ENCODE measurements around the gene CACNA1D. TPM values are rescaled to one million over a fixed set of nuclear protein-coding genes. Genes with fewer than 3 reads are reported as not detected.

Gene CACNA1D
- total and polyA plus RNA-seq, 2 donors (not counting 1 experiment from before 2014, with no cell fraction given), result 0.17 to 0.37 TPM

GRCh38 chr3:53729159-53729558, 234.7 kb downstream of the CACNA1D start:
- Histone ChIP-seq H4K20me1 (ENCODE audit: control insufficient read depth, extremely low read depth, insufficient read depth, low read length) (no peaks in the 10 kb centered on the region), H3K9ac (ENCODE audit: insufficient read depth, low read length) (no peak overlapping the region), H3K4me3 (replicated peaks in 1 of 4; ENCODE audit: control extremely low read depth in 1 of 4, insufficient read depth in 1 of 4, low read depth in 3 of 4, low read length in 4 of 4) (no peak overlapping the region), H3K79me2 (ENCODE audit: control insufficient read depth, insufficient read depth, low read length) (no peaks in the 10 kb centered on the region), H3K27me3 (ENCODE audit: control insufficient read depth, insufficient read depth, low read length) (no peaks in the 10 kb centered on the region), H3K4me1 (ENCODE audit: control insufficient read depth, extremely low read depth, insufficient read depth, low read length) (no peaks in the 10 kb centered on the region), H2AFZ (ENCODE audit: low read length) (no peak overlapping the region), H3K27ac (ENCODE audit: insufficient read depth, low read length) (no peak overlapping the region), H3K36me3 (ENCODE audit: control insufficient read depth, insufficient read depth, low read length) (no peaks in the 10 kb centered on the region), H3K4me2 (ENCODE audit: extremely low read depth, insufficient read depth, low read length) (no peak overlapping the region), H3K9me3 (ENCODE audit: control insufficient read depth, insufficient read depth, low read depth, low read length) (no peaks in the 10 kb centered on the region)
- TF ChIP-seq EZH2 (IDR thresholded peaks at IDR 0.05; ENCODE audit: low read length, missing control alignments) (no peak), CTCF (conservative IDR thresholded peaks at IDR 0.05 in 1 of 2, IDR thresholded peaks at IDR 0.05 in 1 of 2; ENCODE audit: low read depth in 1 of 2, low read length in 2 of 2) (no peak)
- no peak for DNase-seq (ENCODE audit: low read depth in 2 of 2)

GRCh38 chr3:53729618-53730017, 235.2 kb downstream of the CACNA1D start:
- H3K9me3 ChIP-seq (ENCODE audit: control insufficient read depth, insufficient read depth, low read depth, low read length), result no peaks in the 10 kb centered on the region

GRCh38 chr3:53730576-53730975, 236.2 kb downstream of the CACNA1D start:
- TF ChIP-seq EZH2 (IDR thresholded peaks at IDR 0.05; ENCODE audit: low read length, missing control alignments) (no peak), CTCF (conservative IDR thresholded peaks at IDR 0.05 in 1 of 2, IDR thresholded peaks at IDR 0.05 in 1 of 2; ENCODE audit: low read depth in 1 of 2, low read length in 2 of 2) (no peak)
- H3K27ac ChIP-seq (ENCODE audit: insufficient read depth, low read length), result no peak overlapping the region
- H3K36me3 ChIP-seq (ENCODE audit: control insufficient read depth, insufficient read depth, low read length), result no peaks in the 10 kb centered on the region
- no peaks in the 10 kb centered on the region for H4K20me1 ChIP-seq (ENCODE audit: control insufficient read depth, extremely low read depth, insufficient read depth, low read length)
- H3K4me2 ChIP-seq (ENCODE audit: extremely low read depth, insufficient read depth, low read length), result no peak overlapping the region
- peak in 1 of 2 donors; percentile 36 for DNase-seq (ENCODE audit: low read depth in 2 of 2)
- no peak overlapping the region for H2AFZ ChIP-seq (ENCODE audit: low read length)
- H3K4me3 ChIP-seq (replicated peaks in 1 of 4; ENCODE audit: control extremely low read depth in 1 of 4, insufficient read depth in 1 of 4, low read depth in 3 of 4, low read length in 4 of 4), result no peak overlapping the region
- no peaks in the 10 kb centered on the region for H3K4me1 ChIP-seq (ENCODE audit: control insufficient read depth, extremely low read depth, insufficient read depth, low read length)
- no peaks in the 10 kb centered on the region for H3K79me2 ChIP-seq (ENCODE audit: control insufficient read depth, insufficient read depth, low read length)
- H3K9ac ChIP-seq (ENCODE audit: insufficient read depth, low read length), result no peak overlapping the region
- no peaks in the 10 kb centered on the region for H3K27me3 ChIP-seq (ENCODE audit: control insufficient read depth, insufficient read depth, low read length)
- H3K9me3 ChIP-seq (ENCODE audit: control insufficient read depth, insufficient read depth, low read depth, low read length), result no peaks in the 10 kb centered on the region

More at GRCh38 chr3:53729618-53730017, 235.2 kb downstream of the CACNA1D start:
- Histone ChIP-seq H3K79me2 (ENCODE audit: control insufficient read depth, insufficient read depth, low read length) (no peaks in the 10 kb centered on the region), H3K4me1 (ENCODE audit: control insufficient read depth, extremely low read depth, insufficient read depth, low read length) (no peaks in the 10 kb centered on the region), H3K4me2 (ENCODE audit: extremely low read depth, insufficient read depth, low read length) (no peak overlapping the region), H3K9ac (ENCODE audit: insufficient read depth, low read length) (no peak overlapping the region), H3K27me3 (ENCODE audit: control insufficient read depth, insufficient read depth, low read length) (no peaks in the 10 kb centered on the region), H2AFZ (ENCODE audit: low read length) (no peak overlapping the region), H3K4me3 (replicated peaks in 1 of 4; ENCODE audit: control extremely low read depth in 1 of 4, insufficient read depth in 1 of 4, low read depth in 3 of 4, low read length in 4 of 4) (no peak overlapping the region), H4K20me1 (ENCODE audit: control insufficient read depth, extremely low read depth, insufficient read depth, low read length) (no peaks in the 10 kb centered on the region), H3K27ac (ENCODE audit: insufficient read depth, low read length) (no peak overlapping the region), H3K36me3 (ENCODE audit: control insufficient read depth, insufficient read depth, low read length) (no peaks in the 10 kb centered on the region)
- TF ChIP-seq EZH2 (IDR thresholded peaks at IDR 0.05; ENCODE audit: low read length, missing control alignments) (no peak), CTCF (conservative IDR thresholded peaks at IDR 0.05 in 1 of 2, IDR thresholded peaks at IDR 0.05 in 1 of 2; ENCODE audit: low read depth in 1 of 2, low read length in 2 of 2) (no peak)
- DNase-seq (ENCODE audit: low read depth in 2 of 2), result no peak
